GM15510 (cell line): Measurements from ENCODE around the gene GNA12.

Experiments
- POLR2A ChIP-seq: IDR thresholded peaks from 3 replicates; pipeline ENCODE4 v1.6.1; 2011; ENCODE audit warnings: borderline replicate concordance; ENCODE audit not compliant: insufficient read length; ENCODE audit errors: extremely low read depth

Gene GNA12

DNA sequence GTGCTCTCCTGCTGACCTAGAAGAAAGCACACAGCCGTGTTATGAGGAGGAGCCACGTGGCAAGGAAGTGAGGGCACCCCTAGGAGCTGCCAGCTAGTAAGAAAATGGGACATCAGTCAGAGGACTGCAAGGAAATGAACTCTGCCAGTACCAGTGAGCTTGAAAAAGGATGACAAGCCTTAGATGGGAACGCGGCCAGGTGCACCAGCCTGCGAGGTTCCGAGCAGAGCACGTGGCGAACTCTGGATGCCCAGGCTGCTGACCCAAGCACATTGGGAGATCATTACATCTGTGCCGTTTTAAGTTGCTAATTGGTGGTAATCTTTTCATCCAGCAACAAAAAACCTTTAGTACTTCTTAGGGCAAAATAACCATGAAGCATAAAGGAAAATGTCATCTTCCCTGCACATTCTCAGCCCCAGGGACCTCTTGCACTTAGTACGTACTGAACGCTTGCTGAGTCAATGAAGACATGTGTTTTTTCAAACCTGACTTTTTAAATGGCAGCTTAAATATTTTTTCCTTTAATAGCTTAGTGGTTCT lies 86.7 kb downstream of the GNA12 start:
- TF ChIP-seq POLR2A = no peak

DNA sequence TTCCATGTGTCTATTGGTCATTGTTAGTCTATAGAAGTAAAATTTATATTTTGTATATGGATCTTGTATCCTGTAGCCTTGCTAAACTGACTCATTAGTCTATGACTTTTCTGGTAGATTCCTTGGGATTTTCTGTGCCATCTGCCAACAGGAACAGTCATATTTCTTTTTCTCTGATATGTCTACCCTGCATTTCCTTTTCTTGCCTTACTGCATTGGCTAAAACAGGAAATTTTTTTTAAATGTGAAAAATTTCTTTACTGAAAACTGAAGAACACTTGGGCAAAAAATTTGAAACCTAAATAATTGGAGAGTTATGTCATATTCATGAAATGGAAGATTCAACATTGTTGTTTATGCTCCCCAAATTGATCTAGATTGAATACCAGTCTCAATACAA lies 88.6 kb downstream of the GNA12 start:
- TF ChIP-seq POLR2A = no peak

- TF ChIP-seq POLR2A = no peak
Measured at GRCh38 chr7:2754912-2755311, 89.2 kb downstream of the GNA12 start.

DNA sequence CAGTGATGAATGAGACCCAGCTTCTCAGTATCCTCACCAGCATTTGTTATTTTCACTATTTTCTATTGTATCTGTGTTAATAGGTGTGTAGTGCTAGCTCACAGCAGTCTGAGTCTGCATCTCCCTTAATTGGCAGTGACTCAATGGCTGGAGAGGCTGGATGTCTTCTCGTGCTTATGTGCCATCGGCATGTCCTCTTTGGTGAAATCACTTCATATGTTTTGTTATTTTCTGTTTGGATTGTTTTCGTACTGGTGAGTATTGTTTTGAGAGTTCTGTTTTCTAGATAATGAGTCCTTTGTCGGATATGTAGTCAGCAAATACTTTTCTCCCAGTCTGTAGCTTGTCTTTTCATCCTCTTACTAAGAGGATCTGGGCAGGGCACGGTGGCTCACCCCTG lies 90.0 kb downstream of the GNA12 start:
- TF ChIP-seq POLR2A = no peak

DNA sequence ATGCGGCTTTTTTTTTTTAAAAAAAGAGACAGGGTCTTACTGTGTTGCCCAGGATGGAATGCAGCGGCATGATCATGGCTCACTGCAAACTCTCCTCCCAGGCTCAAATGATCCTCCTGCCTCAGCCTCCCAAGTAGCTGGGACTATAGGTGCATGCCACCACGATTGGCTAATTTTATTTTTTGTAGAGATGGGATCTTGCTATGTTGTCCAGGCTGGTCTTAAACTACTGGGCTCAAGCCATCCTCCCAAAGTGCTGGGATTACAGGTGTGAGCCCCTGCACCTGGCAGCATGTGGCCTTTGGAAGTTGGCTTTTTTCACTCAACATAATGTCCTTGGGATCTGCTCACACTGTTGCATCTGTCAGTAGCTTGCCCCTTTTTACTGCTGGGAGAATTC lies 91.0 kb downstream of the GNA12 start:
- no peak for TF ChIP-seq POLR2A

GRCh38 chr7:2751086-2751485 lies 93.0 kb downstream of the GNA12 start:
- TF ChIP-seq POLR2A = no peak

- TF ChIP-seq POLR2A = no peak
Measured at GRCh38 chr7:2750004-2750407, 94.1 kb downstream of the GNA12 start.

DNA sequence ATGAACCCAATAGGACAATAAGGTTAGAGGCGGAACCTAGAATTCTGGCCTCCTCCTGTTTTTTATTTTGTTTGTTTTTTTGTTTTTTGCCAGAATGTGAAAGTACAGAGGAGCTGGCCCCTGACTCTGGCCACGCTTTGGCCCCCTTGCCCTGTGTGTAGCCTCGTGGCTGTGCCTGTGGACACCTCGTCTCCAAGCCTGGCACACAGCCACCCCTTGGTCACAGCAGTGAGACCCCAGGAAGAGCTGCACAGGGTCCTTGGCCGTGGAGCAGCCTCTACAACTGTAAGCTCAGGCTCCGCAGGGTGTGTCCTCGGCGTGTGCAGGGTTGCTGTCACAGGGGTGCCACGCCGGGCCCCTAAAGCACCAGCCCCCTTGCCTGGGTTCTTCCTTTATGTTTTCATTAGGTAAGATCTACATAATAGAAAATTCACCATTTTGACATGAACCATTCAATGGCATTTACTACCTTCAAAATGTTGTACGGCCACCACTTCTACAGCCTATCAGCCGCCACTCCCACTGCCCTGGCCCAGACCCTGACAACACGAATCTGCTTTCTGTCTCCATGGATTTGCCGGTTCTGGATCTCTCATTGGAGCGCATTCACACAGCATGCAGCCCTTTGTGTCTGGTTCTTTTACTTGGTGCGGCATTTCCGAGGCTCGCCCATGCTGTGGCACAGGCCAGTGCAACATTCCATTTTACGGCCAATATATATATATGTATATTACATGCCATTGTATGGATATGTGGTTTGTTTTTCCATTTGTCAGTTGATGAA lies 105.2 kb downstream of the GNA12 start:
- no peak for TF ChIP-seq POLR2A

GRCh38 chr7:2737771-2738540 lies 106.2 kb downstream of the GNA12 start:
- TF ChIP-seq POLR2A = no peak

DNA sequence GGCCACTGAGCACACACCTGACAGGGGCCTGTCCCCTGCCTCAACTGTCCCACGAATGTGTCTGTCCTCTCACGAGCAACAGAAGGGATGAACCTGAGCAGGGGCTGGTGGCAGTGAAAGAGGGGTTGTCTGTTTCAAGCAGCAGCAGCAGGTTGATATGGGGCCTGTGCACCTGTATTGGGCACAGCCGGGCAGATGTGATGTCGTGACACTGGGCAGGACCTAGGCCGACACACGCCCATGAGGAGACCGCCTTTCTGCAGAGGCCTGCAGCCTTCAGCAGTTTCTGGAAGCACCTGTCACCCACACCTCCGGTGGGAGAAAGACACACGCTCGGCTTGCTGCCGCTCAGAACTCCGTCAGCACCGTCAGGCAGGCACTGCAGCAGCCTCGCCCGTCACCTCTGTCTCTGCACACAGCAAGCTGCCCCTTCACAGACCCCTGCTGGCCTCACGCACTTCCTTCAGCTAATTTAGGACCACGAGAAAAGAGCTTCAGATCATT lies 107.6 kb downstream of the GNA12 start:
- no peak for TF ChIP-seq POLR2A

- no peak for TF ChIP-seq POLR2A
Measured at GRCh38 chr7:2735744-2736143, 108.4 kb downstream of the GNA12 start.

- TF ChIP-seq POLR2A = no peak
Measured at GRCh38 chr7:2734751-2735571, 109.1 kb downstream of the GNA12 start.

GRCh38 chr7:2734084-2734686 lies 109.9 kb downstream of the GNA12 start:
- TF ChIP-seq POLR2A = no peak

DNA sequence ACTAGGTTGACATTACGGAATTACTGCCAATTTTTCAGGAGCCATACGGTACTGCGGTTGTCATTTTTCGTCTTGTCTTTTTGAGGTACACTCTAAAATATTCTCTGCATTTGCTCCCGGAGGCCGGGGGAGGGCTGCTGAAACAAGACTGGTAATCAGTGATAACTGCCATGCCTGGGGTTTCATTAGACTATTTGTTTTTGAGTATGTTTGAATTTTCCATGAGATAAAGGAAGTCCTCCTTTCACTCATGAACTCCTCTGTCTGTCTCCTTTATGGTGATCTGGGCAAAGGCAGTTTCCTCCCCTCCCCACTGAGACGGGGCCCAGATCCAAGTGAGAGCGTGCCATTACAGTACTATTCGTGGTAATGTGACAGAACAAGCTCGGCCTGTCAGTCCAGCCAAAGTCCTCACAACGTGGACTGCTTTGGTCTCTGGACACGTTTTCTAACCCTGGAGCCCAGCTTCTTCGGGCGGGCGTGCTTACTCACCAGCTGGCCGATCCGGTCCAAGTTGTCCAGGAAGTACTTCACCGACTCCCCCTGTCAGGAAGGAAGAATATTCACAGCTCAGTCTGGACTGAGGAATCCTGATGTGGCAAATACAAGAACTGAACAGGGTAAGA lies 111.0 kb downstream of the GNA12 start:
- TF ChIP-seq POLR2A = no peak
